ENCODE measurements around the gene COPS7A.

COPS7A gene

GRCh38 chr12:6763380-6763779 is 39.5 kb downstream of the COPS7A start:
- no peak overlapping the region for H3K4me3 ChIP-seq (ENCODE audit: low read depth, low read length)
- TF ChIP-seq CTCF (IDR thresholded peaks at IDR 0.05; ENCODE audit: borderline replicate concordance, insufficient read depth, low read depth, low read length), result no peak

- H3K4me3 ChIP-seq (ENCODE audit: low read depth, low read length), result peak overlapping the region; percentile 18
- TF ChIP-seq CTCF (IDR thresholded peaks at IDR 0.05; ENCODE audit: borderline replicate concordance, insufficient read depth, low read depth, low read length), result no peak
Observed at GRCh38 chr12:6764011-6764828, 40.4 kb downstream of the COPS7A start.

- H3K4me3 ChIP-seq (ENCODE audit: low read depth, low read length), result peak overlapping the region; percentile 76
- TF ChIP-seq CTCF (IDR thresholded peaks at IDR 0.05; ENCODE audit: borderline replicate concordance, insufficient read depth, low read depth, low read length), result no peak
Observed at GRCh38 chr12:6765048-6765633, 41.3 kb downstream of the COPS7A start.

- H3K4me3 ChIP-seq (ENCODE audit: low read depth, low read length), result peak within 1 kb of the TSS; percentile 76
- no peak for TF ChIP-seq CTCF (IDR thresholded peaks at IDR 0.05; ENCODE audit: borderline replicate concordance, insufficient read depth, low read depth, low read length)
Observed at GRCh38 chr12:6765634-6766581, 42.1 kb downstream of the COPS7A start, which contains the start of gene PTMS. Gene PTMS, plus strand, starts transcription at chr12:6766363. Its CDS starts 343 bp downstream, at chr12:6766706.

- peak; percentile 90 for TF ChIP-seq CTCF (IDR thresholded peaks at IDR 0.05; ENCODE audit: borderline replicate concordance, insufficient read depth, low read depth, low read length)
- peak overlapping the region; percentile 76 for H3K4me3 ChIP-seq (ENCODE audit: low read depth, low read length)
Observed at GRCh38 chr12:6766651-6767349, 43.0 kb downstream of the COPS7A start.
